Measurements from ENCODE around the gene KLF6.

KLF6 gene

DNA sequence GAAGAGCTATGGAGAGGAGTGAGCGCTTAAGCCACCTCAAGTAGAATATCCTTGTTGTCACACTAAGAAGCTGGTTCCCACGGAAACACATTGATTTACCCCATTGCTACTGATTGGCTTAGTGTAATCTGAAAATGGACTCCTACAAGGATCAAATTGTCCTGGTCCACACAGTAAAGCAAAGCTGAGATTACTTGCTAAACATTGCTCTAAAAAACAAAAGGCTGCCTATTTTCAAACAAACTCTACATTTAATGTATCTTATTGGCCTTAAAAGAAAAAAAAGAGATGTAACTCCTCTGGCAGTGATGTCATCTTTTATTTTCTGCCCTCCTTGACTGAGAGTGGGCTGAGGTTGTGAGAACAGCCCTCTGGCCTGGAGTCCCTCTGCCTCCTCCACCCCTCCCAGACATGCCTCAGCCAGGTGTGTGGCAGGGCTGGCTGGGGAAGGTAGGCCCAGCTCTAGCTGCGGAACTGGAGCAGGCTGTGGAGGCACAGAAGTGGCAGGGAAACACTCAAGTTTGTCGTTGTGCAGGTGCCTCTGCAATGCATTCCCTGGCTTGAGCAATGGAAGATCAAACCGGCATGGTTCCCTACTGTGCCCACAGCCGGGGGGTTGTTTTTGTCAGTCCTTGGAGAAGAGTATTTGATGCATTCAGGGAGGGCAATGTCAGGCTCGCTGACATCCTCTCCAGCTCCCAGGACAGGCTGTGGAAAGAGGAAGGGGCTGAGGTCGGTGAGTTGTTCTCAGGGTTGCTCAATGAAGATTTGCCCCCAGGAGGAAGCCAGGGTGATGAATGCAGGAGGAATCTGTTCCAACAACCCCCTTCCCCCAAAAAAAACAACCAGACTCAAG, 9.1 kb downstream of the KLF6 start:
- no peaks in the 10 kb centered on the region for H3K79me1 ChIP-seq (replicated peaks; ENCODE audit: low read length, poor library complexity, severe bottlenecking)
- no peak overlapping the region for H2BK120ac ChIP-seq (ENCODE audit: low read depth, low read length)

DNA sequence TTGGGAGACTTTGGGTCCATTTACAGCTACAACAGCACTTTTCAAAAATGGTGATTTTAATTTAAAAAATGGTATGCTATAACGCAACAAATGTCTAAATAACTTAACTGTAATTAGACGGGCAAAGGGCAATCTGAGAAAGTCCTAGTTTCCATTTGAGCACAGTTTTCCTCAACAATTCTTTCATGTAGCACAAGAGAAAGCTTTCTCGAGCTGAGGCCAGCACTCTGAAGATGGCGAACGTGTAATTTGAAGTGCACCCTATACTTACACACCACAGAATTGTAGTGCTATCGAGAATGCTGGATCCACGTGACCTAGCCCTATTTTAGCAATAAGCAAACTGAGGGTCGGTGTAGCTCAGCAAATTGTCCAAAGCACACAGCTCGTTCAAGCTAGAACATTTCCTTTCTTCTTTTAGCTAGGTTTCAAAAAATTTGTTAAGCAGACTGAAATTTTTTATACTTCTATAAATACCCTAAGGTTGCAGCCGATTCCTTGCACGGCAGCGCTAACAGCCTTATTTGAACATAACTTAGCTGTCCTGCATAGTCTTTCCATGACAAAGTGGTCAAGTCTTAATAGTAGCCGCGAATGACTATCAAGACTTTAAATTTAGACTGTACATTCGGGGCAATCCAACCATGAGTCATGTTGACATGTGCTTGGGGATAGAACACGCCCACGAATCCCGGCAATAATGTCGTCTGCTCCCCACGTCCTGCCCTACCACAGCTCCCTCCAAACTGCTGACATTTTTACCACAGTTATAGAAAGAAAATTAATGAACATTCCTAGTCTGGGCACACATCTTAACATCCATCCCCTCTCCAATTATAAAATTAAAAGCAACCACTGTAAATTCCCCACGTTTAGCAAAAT, 10.0 kb downstream of the KLF6 start:
- peak overlapping the region; percentile 54 for H4K91ac ChIP-seq (ENCODE audit: low read length)
- H3K14ac ChIP-seq (ENCODE audit: low read length in 2 of 2): no peak overlapping the region
- H2AFZ ChIP-seq (ENCODE audit: low read depth, low read length): no peak overlapping the region
- no peaks in the 10 kb centered on the region for H3K79me1 ChIP-seq (replicated peaks; ENCODE audit: low read length, poor library complexity, severe bottlenecking)
- no peak overlapping the region for H2BK120ac ChIP-seq (ENCODE audit: low read depth, low read length)
- H3K18ac ChIP-seq (ENCODE audit: low read depth in 1 of 2, low read length in 2 of 2): peak overlapping the region in 1 of 2 experiments; percentile 29
- H3K27ac ChIP-seq (ENCODE audit: low read length, poor library complexity, severe bottlenecking): peak overlapping the region; percentile 93
- H3K9ac ChIP-seq (ENCODE audit: low read length): peak overlapping the region; percentile 100
- H2BK12ac ChIP-seq (ENCODE audit: low read length in 2 of 2): no peak overlapping the region
- DNase-seq: peak; percentile 96
- H3K4me3 ChIP-seq (ENCODE audit: insufficient read depth in 1 of 2, low read depth in 1 of 2, low read length in 2 of 2): no peak overlapping the region
- no peak overlapping the region for H3K4ac ChIP-seq (ENCODE audit: low read depth in 1 of 2, low read length in 2 of 2)
- H4K8ac ChIP-seq (ENCODE audit: low read length): no peak overlapping the region
- H2BK5ac ChIP-seq (ENCODE audit: low read depth, low read length, poor library complexity, severe bottlenecking): no peak overlapping the region
- H2BK15ac ChIP-seq (ENCODE audit: low read depth, poor library complexity, severe bottlenecking): no peak overlapping the region
- H3K4me1 ChIP-seq (ENCODE audit: control insufficient read depth, insufficient read depth, low read depth, low read length): peaks cover 18% of the 10 kb centered on the region
- no peaks in the 10 kb centered on the region for H3K27me3 ChIP-seq (ENCODE audit: control insufficient read depth in 1 of 2, insufficient read depth in 1 of 2, low read length in 2 of 2)
- H3K9me3 ChIP-seq (ENCODE audit: control insufficient read depth, low read length): no peaks in the 10 kb centered on the region
- H3K4me2 ChIP-seq (ENCODE audit: low read length, poor library complexity, severe bottlenecking): no peak overlapping the region
- 43% methylated on average over 21 of the region's 21 CpGs for WGBS
- no peak overlapping the region for H3K23ac ChIP-seq (ENCODE audit: low read length in 2 of 2)
- peak overlapping the region; percentile 8 for H2AK5ac ChIP-seq (ENCODE audit: low read length, severe bottlenecking)
- H3K36me3 ChIP-seq (ENCODE audit: control insufficient read depth in 1 of 2, insufficient read depth in 2 of 2, low read depth in 1 of 2, low read length in 2 of 2): peaks cover 19 to 53% of the 10 kb centered on the region in 2 experiments

More for the DNA sequence above, 9.1 kb downstream of the KLF6 start:
- Histone ChIP-seq H3K14ac (ENCODE audit: low read length in 2 of 2) (peak overlapping the region in 1 of 2 experiments; percentile 96), H3K4ac (ENCODE audit: low read depth in 1 of 2, low read length in 2 of 2) (no peak overlapping the region), H2AK5ac (ENCODE audit: low read length, severe bottlenecking) (peak overlapping the region; percentile 67), H4K8ac (ENCODE audit: low read length) (peak overlapping the region; percentile 5), H2BK15ac (ENCODE audit: low read depth, poor library complexity, severe bottlenecking) (no peak overlapping the region), H2BK12ac (ENCODE audit: low read length in 2 of 2) (peak overlapping the region in 1 of 2 experiments; percentile 19), H3K9me3 (ENCODE audit: control insufficient read depth, low read length) (no peaks in the 10 kb centered on the region), H3K27me3 (ENCODE audit: control insufficient read depth in 1 of 2, insufficient read depth in 1 of 2, low read length in 2 of 2) (no peaks in the 10 kb centered on the region), H3K4me1 (ENCODE audit: control insufficient read depth, insufficient read depth, low read depth, low read length) (peaks cover 21% of the 10 kb centered on the region), H3K36me3 (ENCODE audit: control insufficient read depth in 1 of 2, insufficient read depth in 2 of 2, low read depth in 1 of 2, low read length in 2 of 2) (peaks cover 27 to 61% of the 10 kb centered on the region in 2 experiments), H2AFZ (ENCODE audit: low read depth, low read length) (no peak overlapping the region), H2BK5ac (ENCODE audit: low read depth, low read length, poor library complexity, severe bottlenecking) (no peak overlapping the region), H3K4me2 (ENCODE audit: low read length, poor library complexity, severe bottlenecking) (no peak overlapping the region), H3K27ac (ENCODE audit: low read length, poor library complexity, severe bottlenecking) (peak overlapping the region; percentile 93), H3K9ac (ENCODE audit: low read length) (peak overlapping the region; percentile 100), H4K91ac (ENCODE audit: low read length) (peak overlapping the region; percentile 71), H3K18ac (ENCODE audit: low read depth in 1 of 2, low read length in 2 of 2) (peak overlapping the region; percentile 44 to 45), H3K23ac (ENCODE audit: low read length in 2 of 2) (no peak overlapping the region), H3K4me3 (ENCODE audit: insufficient read depth in 1 of 2, low read depth in 1 of 2, low read length in 2 of 2) (peak overlapping the region in 1 of 2 experiments; percentile 37)
- 48% methylated on average over 7 of the region's 8 CpGs for WGBS
- DNase-seq: peak; percentile 76

DNA sequence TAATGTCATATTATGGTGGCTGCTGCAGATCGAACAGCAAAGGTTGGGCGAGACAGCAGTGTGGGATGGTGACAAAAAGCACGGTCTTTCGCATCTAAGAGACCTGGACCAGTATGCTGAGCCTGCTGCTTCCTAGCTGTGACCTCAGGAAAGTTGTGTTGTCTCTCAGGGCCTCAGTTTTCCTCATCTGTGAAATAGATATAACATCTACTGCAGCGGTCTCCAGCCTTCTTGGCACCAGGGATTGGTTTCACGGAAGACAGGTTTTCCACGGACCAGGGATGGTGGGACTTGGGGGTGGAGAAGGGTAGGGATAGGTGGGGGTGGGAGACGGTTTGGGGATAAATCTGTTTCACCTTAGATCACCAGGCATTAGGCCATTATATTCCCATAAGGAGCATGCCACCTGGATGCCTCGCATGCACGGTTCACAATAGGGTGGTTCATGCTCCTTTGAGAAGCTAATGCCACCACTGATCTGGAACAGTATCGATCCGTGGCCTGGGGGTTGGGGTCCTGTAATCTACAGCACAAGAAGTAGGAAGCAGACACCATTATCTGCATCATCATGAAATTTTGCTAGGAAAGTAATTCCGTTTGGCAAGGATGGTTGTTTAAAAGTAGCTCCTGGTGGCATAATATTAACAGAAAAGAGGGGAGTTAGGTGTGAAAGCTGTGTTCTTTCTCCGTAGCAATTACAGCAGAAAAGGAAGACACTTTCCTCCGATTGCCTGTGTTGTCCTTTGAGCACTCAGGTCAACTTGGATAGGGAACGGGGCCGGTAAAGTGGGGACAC, 10.8 kb downstream of the KLF6 start:
- Histone ChIP-seq H2BK15ac (ENCODE audit: low read depth, poor library complexity, severe bottlenecking) (no peak overlapping the region), H3K4me1 (ENCODE audit: control insufficient read depth, insufficient read depth, low read depth, low read length) (peaks cover 11% of the 10 kb centered on the region), H2AK5ac (ENCODE audit: low read length, severe bottlenecking) (peak overlapping the region; percentile 29), H3K4ac (ENCODE audit: low read depth in 1 of 2, low read length in 2 of 2) (no peak overlapping the region), H3K23ac (ENCODE audit: low read length in 2 of 2) (no peak overlapping the region), H3K27ac (ENCODE audit: low read length, poor library complexity, severe bottlenecking) (peak overlapping the region; percentile 93), H3K18ac (ENCODE audit: low read depth in 1 of 2, low read length in 2 of 2) (peak overlapping the region in 1 of 2 experiments; percentile 14), H3K79me1 (replicated peaks; ENCODE audit: low read length, poor library complexity, severe bottlenecking) (no peaks in the 10 kb centered on the region), H2BK12ac (ENCODE audit: low read length in 2 of 2) (peak overlapping the region; percentile 28 to 93), H3K4me3 (ENCODE audit: insufficient read depth in 1 of 2, low read depth in 1 of 2, low read length in 2 of 2) (no peak overlapping the region), H2BK5ac (ENCODE audit: low read depth, low read length, poor library complexity, severe bottlenecking) (no peak overlapping the region), H4K91ac (ENCODE audit: low read length) (no peak overlapping the region), H2AFZ (ENCODE audit: low read depth, low read length) (no peak overlapping the region), H2BK120ac (ENCODE audit: low read depth, low read length) (no peak overlapping the region), H3K36me3 (ENCODE audit: control insufficient read depth in 1 of 2, insufficient read depth in 2 of 2, low read depth in 1 of 2, low read length in 2 of 2) (peaks cover 13 to 44% of the 10 kb centered on the region in 2 experiments), H3K27me3 (ENCODE audit: control insufficient read depth in 1 of 2, insufficient read depth in 1 of 2, low read length in 2 of 2) (no peaks in the 10 kb centered on the region), H3K9me3 (ENCODE audit: control insufficient read depth, low read length) (no peaks in the 10 kb centered on the region), H3K9ac (ENCODE audit: low read length) (peak overlapping the region; percentile 100), H3K14ac (ENCODE audit: low read length in 2 of 2) (no peak overlapping the region), H4K8ac (ENCODE audit: low read length) (no peak overlapping the region), H3K4me2 (ENCODE audit: low read length, poor library complexity, severe bottlenecking) (no peak overlapping the region)
- peak; percentile 91 for DNase-seq
- 95% methylated on average over 17 of the region's 17 CpGs for WGBS

Measured in mesenchymal stem cell (in vitro differentiated cells and primary cell).